ENCODE results near the gene PSMC4. TPM values are rescaled to one million over a fixed set of nuclear protein-coding genes. Genes with fewer than 3 reads are reported as not detected.

PSMC4 gene
- total RNA-seq, 1 experiment from 2014 or later, result 258 TPM

- Histone ChIP-seq H3F3A (ENCODE audit: low read length, unreplicated experiment) (no peaks in the 10 kb centered on the region), H3K9ac (ENCODE audit: low read length) (no peak overlapping the region), H3K27me3 (ENCODE audit: low read length) (no peaks in the 10 kb centered on the region), H3K79me2 (ENCODE audit: low read length) (no peaks in the 10 kb centered on the region), H3K4me3 (ENCODE audit: low read length) (no peak overlapping the region), H3K4me1 (ENCODE audit: insufficient read depth, low read length) (no peaks in the 10 kb centered on the region), H4K20me1 (ENCODE audit: low read length) (no peaks in the 10 kb centered on the region), H3K9me3 (ENCODE audit: low read length) (no peaks in the 10 kb centered on the region), H3K36me3 (ENCODE audit: low read depth, low read length) (no peaks in the 10 kb centered on the region), H3K4me2 (ENCODE audit: low read length) (no peak overlapping the region), H3K27ac (ENCODE audit: low read length) (no peak overlapping the region), H3K9me2 (replicated peaks; ENCODE audit: low read length) (no peaks in the 10 kb centered on the region), H2AFZ (ENCODE audit: low read length) (no peak overlapping the region)
- TF ChIP-seq EZH2phosphoT487 (IDR thresholded peaks at IDR 0.05; ENCODE audit: borderline replicate concordance, low read length) (no peak), EZH2 (IDR thresholded peaks at IDR 0.05; ENCODE audit: low read length, unreplicated experiment) (no peak), CTCF (conservative IDR thresholded peaks at IDR 0.05; ENCODE audit: low read depth, low read length) (no peak)
- intact Hi-C loops (cut with micrococcal nuclease), result no loop called here
- no peak for DNase-seq
- CTCF ChIA-PET, result no interaction called here
- ATAC-seq, result no peak
- BruUV-seq (replicated peaks), result no TSS peak
- POLR2A ChIA-PET (ENCODE audit: unreplicated experiment), result no interaction called here
Observed at GRCh38 chr19:39924389-39924788, 46.6 kb upstream of the PSMC4 start.

GRCh38 chr19:39924952-39925351 lies 46.0 kb upstream of the PSMC4 start:
- Histone ChIP-seq H3K9me2 (replicated peaks; ENCODE audit: low read length) (no peaks in the 10 kb centered on the region), H3K27me3 (ENCODE audit: low read length) (no peaks in the 10 kb centered on the region), H3K27ac (ENCODE audit: low read length) (no peak overlapping the region), H3F3A (ENCODE audit: low read length, unreplicated experiment) (no peaks in the 10 kb centered on the region), H3K4me3 (ENCODE audit: low read length) (no peak overlapping the region), H3K4me2 (ENCODE audit: low read length) (no peak overlapping the region), H3K9me3 (ENCODE audit: low read length) (no peaks in the 10 kb centered on the region), H4K20me1 (ENCODE audit: low read length) (no peaks in the 10 kb centered on the region), H3K79me2 (ENCODE audit: low read length) (no peaks in the 10 kb centered on the region), H3K4me1 (ENCODE audit: insufficient read depth, low read length) (no peaks in the 10 kb centered on the region), H2AFZ (ENCODE audit: low read length) (no peak overlapping the region), H3K36me3 (ENCODE audit: low read depth, low read length) (no peaks in the 10 kb centered on the region), H3K9ac (ENCODE audit: low read length) (no peak overlapping the region)
- TF ChIP-seq CTCF (conservative IDR thresholded peaks at IDR 0.05; ENCODE audit: low read depth, low read length) (no peak), EZH2phosphoT487 (IDR thresholded peaks at IDR 0.05; ENCODE audit: borderline replicate concordance, low read length) (no peak)
- intact Hi-C loops (cut with micrococcal nuclease), result no loop called here
- ChIA-PET POLR2A (ENCODE audit: unreplicated experiment) (no interaction called here), CTCF (no interaction called here)
- no peak for DNase-seq
- BruUV-seq (replicated peaks), result no TSS peak
- no peak for ATAC-seq

GRCh38 chr19:39926170-39926760 lies 44.7 kb upstream of the PSMC4 start:
- Histone ChIP-seq H3K4me1 (ENCODE audit: insufficient read depth, low read length) (no peaks in the 10 kb centered on the region), H2AFZ (ENCODE audit: low read length) (no peak overlapping the region), H3K9ac (ENCODE audit: low read length) (no peak overlapping the region), H3K27me3 (ENCODE audit: low read length) (no peaks in the 10 kb centered on the region), H3F3A (ENCODE audit: low read length, unreplicated experiment) (no peaks in the 10 kb centered on the region), H3K4me3 (ENCODE audit: low read length) (no peak overlapping the region), H3K9me2 (replicated peaks; ENCODE audit: low read length) (no peaks in the 10 kb centered on the region), H3K9me3 (ENCODE audit: low read length) (no peaks in the 10 kb centered on the region), H4K20me1 (ENCODE audit: low read length) (no peaks in the 10 kb centered on the region), H3K27ac (ENCODE audit: low read length) (no peak overlapping the region), H3K79me2 (ENCODE audit: low read length) (no peaks in the 10 kb centered on the region), H3K36me3 (ENCODE audit: low read depth, low read length) (no peaks in the 10 kb centered on the region), H3K4me2 (ENCODE audit: low read length) (no peak overlapping the region)
- CTCF ChIA-PET, result no interaction called here
- peak; percentile 2 for DNase-seq
- intact Hi-C loops (cut with micrococcal nuclease), result no loop called here
- POLR2A ChIA-PET (ENCODE audit: unreplicated experiment), result interaction anchor here (0.6 kb wide), 1 partner anchor 379 kb away, joined by 3 read pairs; no protein-coding TSS in a partner anchor
- no TSS peak for BruUV-seq (replicated peaks)
- TF ChIP-seq EZH2phosphoT487 (IDR thresholded peaks at IDR 0.05; ENCODE audit: borderline replicate concordance, low read length) (no peak), CTCF (conservative IDR thresholded peaks at IDR 0.05; ENCODE audit: low read depth, low read length) (no peak), EZH2 (IDR thresholded peaks at IDR 0.05; ENCODE audit: low read length, unreplicated experiment) (no peak)
- no peak for ATAC-seq

All from PC-3 (cell line).